Osteoblast (primary cell): Measurements from ENCODE around the gene MAVS. TPM values are rescaled to one million over a fixed set of nuclear protein-coding genes. Genes with fewer than 3 reads are reported as not detected.
A peak's percentile ranks its signal among the peaks of the same experiment; 100 is the strongest.

ENCODE experiments used
- DNase-seq: peaks from one replicate; pipeline ENCODE4 v3.0.0; 2011; ENCODE audit warnings: low spot score, mixed read lengths; ENCODE audit not compliant: insufficient read length; ENCODE audit errors: missing footprints
- H2AFZ ChIP-seq: 2 replicates; pipeline ENCODE4 v1.6.0; 2011; ENCODE audit warnings: mild to moderate bottlenecking, low read length
- H3K27ac ChIP-seq: 2 replicates; pipeline ENCODE4 v1.5.1; 2011; ENCODE audit warnings: mild to moderate bottlenecking, low read depth, low read length, moderate library complexity
- H3K27me3 ChIP-seq: 2 replicates; pipeline ENCODE4 v1.6.0; 2012; ENCODE audit warnings: mild to moderate bottlenecking, control low read depth, inconsistent platforms, low read length, moderate library complexity; ENCODE audit not compliant: insufficient read depth
- H3K36me3 ChIP-seq: 2 replicates; pipeline ENCODE4 v1.5.1; 2011; ENCODE audit warnings: mild to moderate bottlenecking, low read length, control low read depth, moderate library complexity; ENCODE audit not compliant: insufficient read depth
- H3K4me1 ChIP-seq: 2 replicates; pipeline ENCODE4 v1.5.1; 2011; ENCODE audit warnings: mild to moderate bottlenecking, low read length, control low read depth, moderate library complexity; ENCODE audit not compliant: insufficient read depth
- H3K4me2 ChIP-seq: 2 replicates; pipeline ENCODE4 v1.6.0; 2011; ENCODE audit warnings: mild to moderate bottlenecking, low read length; ENCODE audit not compliant: insufficient read depth
- H3K4me3 ChIP-seq: fragments of 200-600 bp; sonication (generic); 3 replicates; pipeline ENCODE4 v1.5.1; 2012; ENCODE audit warnings: mild to moderate bottlenecking, low read length, inconsistent platforms; ENCODE audit not compliant: insufficient read depth
- H3K79me2 ChIP-seq: 2 replicates; pipeline ENCODE4 v1.6.0; 2012; ENCODE audit warnings: mild to moderate bottlenecking, low read length, control low read depth, inconsistent platforms; ENCODE audit not compliant: insufficient read depth
- H3K9me3 ChIP-seq: 2 replicates; pipeline ENCODE4 v1.5.1; 2011; ENCODE audit warnings: low read depth, low read length, control low read depth
- H4K20me1 ChIP-seq: 2 replicates; pipeline ENCODE4 v1.6.0; 2012; ENCODE audit warnings: mild to moderate bottlenecking, low read length, control low read depth; ENCODE audit not compliant: insufficient read depth
- CTCF ChIP-seq: IDR thresholded peaks from 2 replicates; pipeline ENCODE4 v1.5.1; 2011; ENCODE audit warnings: mild to moderate bottlenecking, low read depth, low read length, moderate library complexity; ENCODE audit errors: extremely low read depth
- total RNA-seq: library from RNA; depleted of rRNA; stranded (reverse); fragments of >200 nt; gene quantifications from 2 replicates; pipeline ENCODE4 v1.2.3, GENCODE V29; 2012

Gene MAVS
- total RNA-seq, 1 donor: 32.2 TPM

GRCh38 chr20:3885715-3886114 is 39.1 kb downstream of the MAVS start:
- Histone ChIP-seq H3K79me2 (peaks cover 32% of the 10 kb centered on the region), H4K20me1 (peaks cover 9% of the 10 kb centered on the region), H3K4me3 (no peak overlapping the region), H3K4me2 (no peak overlapping the region), H3K27ac (no peak overlapping the region), H3K27me3 (no peaks in the 10 kb centered on the region), H3K4me1 (peaks cover 8% of the 10 kb centered on the region), H2AFZ (no peak overlapping the region), H3K36me3 (no peaks in the 10 kb centered on the region), H3K9me3 (no peaks in the 10 kb centered on the region)
- DNase-seq: no peak
- no peak for TF ChIP-seq CTCF

GRCh38 chr20:3887876-3888620 is 41.4 kb downstream of the MAVS start:
- Histone ChIP-seq H3K4me3 (peak overlapping the region; percentile 80), H3K27me3 (no peaks in the 10 kb centered on the region), H3K79me2 (peaks cover 55% of the 10 kb centered on the region), H2AFZ (peak overlapping the region; percentile 45), H3K27ac (peak overlapping the region; percentile 77), H4K20me1 (peaks cover 31% of the 10 kb centered on the region), H3K36me3 (peaks cover 7% of the 10 kb centered on the region), H3K9me3 (no peaks in the 10 kb centered on the region), H3K4me2 (peak overlapping the region; percentile 87), H3K4me1 (peaks cover 32% of the 10 kb centered on the region)
- TF ChIP-seq CTCF: no peak
- DNase-seq: peak; percentile 93

GRCh38 chr20:3888622-3889488 is 42.2 kb downstream of the MAVS start, which contains the start of gene PANK2:
Gene PANK2 (plus strand): TSS chr20:3889387.
- H3K9me3 ChIP-seq: no peaks in the 10 kb centered on the region
- peaks cover 39% of the 10 kb centered on the region for H3K4me1 ChIP-seq
- peak within 1 kb of the TSS; percentile 80 for H3K4me3 ChIP-seq
- peaks cover 63% of the 10 kb centered on the region for H3K79me2 ChIP-seq
- peak; percentile 99 for DNase-seq
- peak within 1 kb of the TSS; percentile 93 for H3K4me2 ChIP-seq
- H2AFZ ChIP-seq: peak within 1 kb of the TSS; percentile 45
- TF ChIP-seq CTCF: peak; percentile 53
- peak within 1 kb of the TSS; percentile 77 for H3K27ac ChIP-seq
- peaks cover 7% of the 10 kb centered on the region for H3K36me3 ChIP-seq
- peaks cover 39% of the 10 kb centered on the region for H4K20me1 ChIP-seq
- no peaks in the 10 kb centered on the region for H3K27me3 ChIP-seq
